ENCODE data around the gene RUNX3.

RUNX3 gene

DNA sequence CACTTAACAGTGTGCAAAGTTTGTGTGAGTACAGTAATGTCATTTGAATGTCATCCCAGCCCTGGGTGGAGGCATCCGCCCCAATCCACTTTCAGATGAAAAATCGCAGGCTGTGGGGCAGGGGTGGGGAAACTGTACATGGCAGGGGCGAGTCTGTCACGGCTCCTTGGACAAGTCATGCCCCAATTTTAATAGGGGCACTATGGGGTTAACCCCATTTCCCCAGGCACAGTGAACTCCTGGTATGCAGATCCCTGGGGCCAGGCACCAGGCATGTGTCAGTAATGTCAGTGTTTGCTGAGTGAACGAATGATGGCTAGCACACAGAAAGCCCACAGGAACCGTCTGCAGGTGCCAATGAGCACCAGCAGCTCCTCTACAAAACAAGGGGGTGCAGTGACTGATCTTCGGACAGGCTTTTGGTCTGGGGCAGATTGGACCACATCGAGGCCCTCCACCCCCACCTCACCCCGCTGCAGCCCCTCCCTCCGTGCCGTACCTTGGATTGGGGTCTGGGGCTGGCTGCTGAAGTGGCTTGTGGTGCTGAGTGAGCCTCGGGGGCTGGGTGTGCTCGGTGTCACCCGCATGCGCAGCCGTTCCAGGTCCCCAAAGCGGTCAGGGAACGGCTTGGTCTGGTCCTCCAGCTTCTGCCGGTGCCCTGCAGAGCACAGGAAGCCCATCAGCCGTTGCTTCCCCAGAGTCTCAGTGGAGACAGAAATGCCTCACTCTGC is 23.2 kb downstream of the RUNX3 start:
- H3K9me3 ChIP-seq, result no peaks in the 10 kb centered on the region
- TF ChIP-seq, protein P1, sequence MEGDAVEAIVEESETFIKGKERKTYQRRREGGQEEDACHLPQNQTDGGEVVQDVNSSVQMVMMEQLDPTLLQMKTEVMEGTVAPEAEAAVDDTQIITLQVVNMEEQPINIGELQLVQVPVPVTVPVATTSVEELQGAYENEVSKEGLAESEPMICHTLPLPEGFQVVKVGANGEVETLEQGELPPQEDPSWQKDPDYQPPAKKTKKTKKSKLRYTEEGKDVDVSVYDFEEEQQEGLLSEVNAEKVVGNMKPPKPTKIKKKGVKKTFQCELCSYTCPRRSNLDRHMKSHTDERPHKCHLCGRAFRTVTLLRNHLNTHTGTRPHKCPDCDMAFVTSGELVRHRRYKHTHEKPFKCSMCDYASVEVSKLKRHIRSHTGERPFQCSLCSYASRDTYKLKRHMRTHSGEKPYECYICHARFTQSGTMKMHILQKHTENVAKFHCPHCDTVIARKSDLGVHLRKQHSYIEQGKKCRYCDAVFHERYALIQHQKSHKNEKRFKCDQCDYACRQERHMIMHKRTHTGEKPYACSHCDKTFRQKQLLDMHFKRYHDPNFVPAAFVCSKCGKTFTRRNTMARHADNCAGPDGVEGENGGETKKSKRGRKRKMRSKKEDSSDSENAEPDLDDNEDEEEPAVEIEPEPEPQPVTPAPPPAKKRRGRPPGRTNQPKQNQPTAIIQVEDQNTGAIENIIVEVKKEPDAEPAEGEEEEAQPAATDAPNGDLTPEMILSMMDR (IDR thresholded peaks at IDR 0.05), result no peak
- H3K4me3 ChIP-seq (ENCODE audit: low read depth in 1 of 2, low read length in 1 of 2), result no peak overlapping the region
- H3K27ac ChIP-seq, result no peak overlapping the region
- peaks cover 76% of the 10 kb centered on the region for H3K36me3 ChIP-seq
- no peaks in the 10 kb centered on the region for H3K4me1 ChIP-seq (ENCODE audit: control insufficient read depth in 1 of 2, insufficient read depth in 1 of 2, low read depth in 1 of 2, low read length in 1 of 2)
- H3K27me3 ChIP-seq, result no peaks in the 10 kb centered on the region

DNA sequence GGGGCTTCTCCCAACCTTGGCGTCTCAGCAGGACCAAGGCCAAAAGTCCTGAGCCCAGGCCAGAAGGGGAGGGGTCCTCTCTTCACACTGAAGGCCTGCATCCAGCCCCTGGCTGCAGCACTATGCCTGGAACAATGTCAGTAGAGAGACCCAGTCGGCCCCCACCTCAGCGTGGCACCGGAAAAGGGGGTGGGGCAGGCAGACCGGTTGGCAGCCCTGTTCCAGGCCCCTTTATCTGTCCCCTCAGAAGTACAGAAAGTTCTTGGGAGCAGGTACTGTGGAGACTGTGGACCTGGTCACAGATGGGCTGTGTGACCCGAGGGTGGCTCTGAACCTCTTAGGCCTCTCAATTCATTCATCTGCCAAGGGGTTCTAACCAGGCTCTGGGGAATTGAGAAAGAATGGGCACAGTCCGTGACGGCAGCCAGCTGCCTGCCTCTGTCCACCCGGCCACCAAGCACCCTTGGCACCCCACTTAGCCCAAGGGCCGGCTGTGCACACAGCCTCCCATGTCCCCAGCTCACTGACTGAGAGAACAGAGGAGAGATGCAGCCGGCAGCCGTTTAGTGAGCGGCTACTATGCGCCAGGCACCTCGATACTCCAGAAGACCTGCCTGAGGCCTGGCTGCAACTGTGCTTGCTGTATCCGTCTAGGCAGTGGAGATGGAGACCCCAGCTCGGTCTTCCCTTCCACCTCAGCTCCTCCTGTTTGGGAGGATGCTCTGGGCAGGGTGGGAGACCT is 23.9 kb downstream of the RUNX3 start:
- H3K27me3 ChIP-seq, result no peaks in the 10 kb centered on the region
- no peak overlapping the region for H3K4me3 ChIP-seq (ENCODE audit: low read depth in 1 of 2, low read length in 1 of 2)
- H3K9me3 ChIP-seq, result no peaks in the 10 kb centered on the region
- TF ChIP-seq, protein P1 (IDR thresholded peaks at IDR 0.05), result no peak
- H3K27ac ChIP-seq, result no peak overlapping the region
- no peaks in the 10 kb centered on the region for H3K4me1 ChIP-seq (ENCODE audit: control insufficient read depth in 1 of 2, insufficient read depth in 1 of 2, low read depth in 1 of 2, low read length in 1 of 2)
- peaks cover 76% of the 10 kb centered on the region for H3K36me3 ChIP-seq

DNA sequence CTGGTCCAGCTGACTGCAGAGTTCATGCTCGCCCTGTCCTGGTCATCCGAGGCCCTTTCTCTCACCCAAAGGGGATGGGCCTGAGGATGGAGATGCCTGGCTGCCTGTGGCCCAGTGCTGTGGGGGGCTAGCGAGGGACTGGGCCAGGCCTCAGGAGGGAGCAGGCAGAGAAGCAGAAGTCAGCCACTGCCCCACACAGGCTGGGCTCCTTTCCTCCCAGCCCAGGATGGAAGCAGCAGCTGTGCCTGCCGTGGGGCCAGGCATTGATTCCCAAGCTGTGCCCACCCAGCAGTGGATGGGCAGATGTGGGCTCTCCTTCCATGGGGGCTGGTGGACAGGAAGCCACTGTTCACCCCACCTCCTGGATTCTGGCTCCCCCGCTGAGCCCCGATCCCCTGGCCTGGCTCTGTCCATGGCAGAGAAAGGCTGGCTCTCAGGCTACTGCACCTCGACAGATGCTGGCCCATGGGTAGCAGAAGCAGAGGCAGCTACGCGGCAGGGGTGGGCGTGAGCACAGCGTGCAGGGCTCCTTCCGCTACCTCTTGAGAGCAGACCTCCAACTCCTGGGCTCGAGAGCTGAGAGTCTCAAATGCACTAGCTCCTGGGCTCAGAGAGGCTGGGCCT is 24.6 kb downstream of the RUNX3 start:
- H3K9me3 ChIP-seq, result no peaks in the 10 kb centered on the region
- H3K27me3 ChIP-seq, result no peaks in the 10 kb centered on the region
- H3K27ac ChIP-seq, result no peak overlapping the region
- TF ChIP-seq, protein P1 (IDR thresholded peaks at IDR 0.05), result no peak
- H3K36me3 ChIP-seq, result peaks cover 71% of the 10 kb centered on the region
- no peak overlapping the region for H3K4me3 ChIP-seq (ENCODE audit: low read depth in 1 of 2, low read length in 1 of 2)
- no peaks in the 10 kb centered on the region for H3K4me1 ChIP-seq (ENCODE audit: control insufficient read depth in 1 of 2, insufficient read depth in 1 of 2, low read depth in 1 of 2, low read length in 1 of 2)

DNA sequence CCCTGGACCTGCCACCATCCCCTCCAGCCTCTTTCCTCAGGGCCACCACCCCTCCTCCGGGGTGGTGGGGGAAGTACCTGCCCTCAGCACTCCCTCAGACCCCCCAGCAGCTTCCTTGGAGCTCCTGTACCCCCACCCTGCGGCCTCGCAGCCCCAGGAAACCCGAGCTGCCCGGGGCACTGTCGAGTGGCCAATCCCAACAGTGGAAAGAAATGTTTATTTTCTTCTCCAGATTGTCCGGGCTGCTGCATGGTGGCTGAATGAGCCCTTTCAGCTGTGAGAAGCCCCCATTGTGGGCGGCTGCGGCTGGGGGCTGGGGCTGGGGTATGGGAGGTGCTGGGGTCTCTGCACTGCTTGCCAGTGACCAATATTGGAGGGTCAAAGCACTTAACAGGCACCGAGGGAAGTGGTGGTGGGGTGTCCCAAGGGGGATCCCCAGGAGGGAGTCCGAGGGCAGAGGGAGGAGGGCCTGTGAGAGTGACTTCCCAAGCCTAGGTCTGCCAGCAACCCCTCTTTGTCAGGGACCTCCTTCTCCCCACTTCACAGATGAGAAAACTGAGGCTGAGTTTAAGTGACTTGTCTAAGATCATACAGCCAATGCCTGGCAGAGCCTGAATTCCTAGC is 25.2 kb downstream of the RUNX3 start:
- Histone ChIP-seq H3K27me3 (no peaks in the 10 kb centered on the region), H3K4me3 (ENCODE audit: low read depth in 1 of 2, low read length in 1 of 2) (no peak overlapping the region), H3K27ac (no peak overlapping the region), H3K4me1 (ENCODE audit: control insufficient read depth in 1 of 2, insufficient read depth in 1 of 2, low read depth in 1 of 2, low read length in 1 of 2) (no peaks in the 10 kb centered on the region), H3K9me3 (no peaks in the 10 kb centered on the region), H3K36me3 (peaks cover 71% of the 10 kb centered on the region)
- TF ChIP-seq, protein P1 (IDR thresholded peaks at IDR 0.05), result no peak

DNA sequence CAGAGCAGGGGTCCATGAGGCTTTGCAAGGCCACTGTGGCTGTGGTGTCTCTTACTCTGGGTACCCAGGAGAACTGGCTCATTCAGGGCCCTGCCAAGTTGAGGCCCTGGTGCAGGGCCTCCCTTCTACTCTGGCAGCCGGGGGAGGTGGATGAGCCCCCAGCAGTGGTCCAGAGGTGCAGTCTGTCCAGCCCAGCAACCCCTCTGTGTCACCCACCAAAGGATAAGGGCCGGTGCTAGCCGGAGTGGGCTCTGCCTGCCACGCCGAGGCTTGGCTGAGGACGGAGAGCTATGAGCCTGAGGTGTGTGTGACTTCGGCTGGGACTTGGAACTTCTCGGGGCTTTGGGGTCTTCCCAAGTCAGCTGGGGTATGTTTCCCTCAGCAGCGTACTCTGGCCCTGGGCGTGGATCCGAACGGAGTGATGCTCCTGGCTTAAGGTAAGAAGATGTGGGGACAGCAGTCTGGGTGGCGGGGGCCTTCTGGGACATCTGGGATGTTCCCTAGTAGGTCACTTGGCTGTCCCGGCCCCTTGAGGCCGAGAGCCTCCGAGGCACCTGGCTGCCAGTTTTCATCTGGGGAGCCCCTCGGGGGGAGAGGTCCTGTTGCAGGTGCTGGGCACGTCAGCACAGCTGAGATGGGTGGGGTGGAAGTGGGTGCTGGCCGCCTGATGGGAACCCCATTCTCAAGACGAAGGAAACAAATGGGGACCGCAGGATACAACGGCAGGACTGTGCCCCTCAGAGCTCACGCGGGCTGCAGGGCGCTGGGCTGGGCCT is 25.9 kb downstream of the RUNX3 start:
- H3K27ac ChIP-seq, result no peak overlapping the region
- no peaks in the 10 kb centered on the region for H3K9me3 ChIP-seq
- H3K36me3 ChIP-seq, result peaks cover 71% of the 10 kb centered on the region
- H3K27me3 ChIP-seq, result no peaks in the 10 kb centered on the region
- no peak overlapping the region for H3K4me3 ChIP-seq (ENCODE audit: low read depth in 1 of 2, low read length in 1 of 2)
- TF ChIP-seq, protein P1 (IDR thresholded peaks at IDR 0.05), result no peak
- H3K4me1 ChIP-seq (ENCODE audit: control insufficient read depth in 1 of 2, insufficient read depth in 1 of 2, low read depth in 1 of 2, low read length in 1 of 2), result no peaks in the 10 kb centered on the region
